Left colon (tissue), 2 donors: ENCODE measurements around the gene PRSS22. TPM values are rescaled to one million over a fixed set of nuclear protein-coding genes. Genes with fewer than 3 reads are reported as not detected.

Experiments
- ATAC-seq: fragments of 200-7000 bp; cut with Tn5 transposase; one replicate; pipeline ENCODE4 v1.9.1; 2020; ENCODE audit warnings: mild to moderate bottlenecking, moderate library complexity
- DNase-seq, 2 donors: peaks; one replicate each; pipeline ENCODE4 v3.0.0-alpha.2; 2020
- intact Hi-C, 2 donors: fragments of 100-400 bp; cut with DNase I in 1 of 2; cut with micrococcal nuclease in 1 of 2; formaldehyde crosslinking; loops; one replicate each; pipeline versions ENCODE4 v1.11.2 to v1.14.0; 2022; cut with DNase I, micrococcal nuclease
- total RNA-seq, 2 donors: library from RNA; stranded (reverse); fragmentation: NEBNext Ultra II Directional; extraction: Animal tissue kit (Norgen Biotek cat#: 25700); gene quantifications; one replicate each; pipeline ENCODE4 v1.2.1, GENCODE V29; 2021
- donor health status: DM: no; HTN: no; CAD: no.
- donor health status: DM: yes; HTN: yes; CAD: no.

The PRSS22 gene
- total RNA-seq, 2 donors from 2014 or later = 0.78 to 12.9 TPM

DNA sequence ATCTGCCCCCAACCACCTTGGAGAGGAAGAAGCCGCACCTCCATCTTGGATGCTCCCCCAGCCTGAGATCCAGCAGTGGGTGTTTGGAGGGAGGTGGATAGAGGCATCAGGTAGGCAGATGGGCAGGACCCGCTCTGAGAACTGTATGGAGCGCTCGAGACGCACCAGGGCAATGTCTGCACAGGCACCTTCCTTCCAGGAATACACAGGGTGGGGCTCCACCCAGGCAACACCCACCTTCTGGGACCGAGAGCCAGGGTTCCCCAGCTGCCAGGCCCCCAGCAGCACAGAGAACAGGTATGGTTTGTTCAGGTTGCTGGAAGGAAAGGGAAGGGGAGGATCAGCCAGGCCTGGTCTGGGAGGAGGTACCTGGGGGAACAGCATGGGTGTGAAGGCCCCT is 2.4 kb downstream of the PRSS22 start:
- DNase-seq (no peak), ATAC-seq (no peak)
- intact Hi-C loops = no loop called here

DNA sequence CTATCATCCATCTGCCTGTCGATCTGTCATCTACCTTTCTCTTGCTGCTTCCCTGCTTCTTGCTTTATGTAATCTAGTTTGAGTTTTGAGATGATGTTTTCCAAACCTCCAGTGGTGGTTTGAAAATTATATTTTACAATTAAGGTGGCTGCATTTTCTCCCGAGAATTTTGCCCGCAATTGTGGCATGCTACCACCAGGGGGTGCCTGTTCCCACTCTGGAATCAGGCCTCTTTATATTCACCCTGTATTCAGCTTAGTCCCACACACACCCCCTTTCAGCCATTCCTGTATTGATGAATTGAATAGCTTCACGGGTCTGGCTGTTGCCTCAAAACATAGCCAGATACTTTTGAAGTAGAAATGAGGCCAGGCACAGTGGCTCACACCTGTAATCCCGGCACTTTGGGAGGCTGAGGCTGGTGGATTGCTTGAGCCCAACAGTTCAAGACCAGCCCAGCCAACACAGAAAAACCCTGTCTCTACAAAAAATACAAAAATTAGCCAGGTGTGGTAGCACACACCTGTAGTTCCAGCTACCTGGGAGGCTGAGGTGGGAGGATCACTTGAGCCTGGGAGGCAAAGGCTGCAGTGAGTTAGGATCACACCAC is 3.2 kb downstream of the PRSS22 start:
- intact Hi-C loops = no loop called here
- no peak for ATAC-seq
- no peak for DNase-seq

DNA sequence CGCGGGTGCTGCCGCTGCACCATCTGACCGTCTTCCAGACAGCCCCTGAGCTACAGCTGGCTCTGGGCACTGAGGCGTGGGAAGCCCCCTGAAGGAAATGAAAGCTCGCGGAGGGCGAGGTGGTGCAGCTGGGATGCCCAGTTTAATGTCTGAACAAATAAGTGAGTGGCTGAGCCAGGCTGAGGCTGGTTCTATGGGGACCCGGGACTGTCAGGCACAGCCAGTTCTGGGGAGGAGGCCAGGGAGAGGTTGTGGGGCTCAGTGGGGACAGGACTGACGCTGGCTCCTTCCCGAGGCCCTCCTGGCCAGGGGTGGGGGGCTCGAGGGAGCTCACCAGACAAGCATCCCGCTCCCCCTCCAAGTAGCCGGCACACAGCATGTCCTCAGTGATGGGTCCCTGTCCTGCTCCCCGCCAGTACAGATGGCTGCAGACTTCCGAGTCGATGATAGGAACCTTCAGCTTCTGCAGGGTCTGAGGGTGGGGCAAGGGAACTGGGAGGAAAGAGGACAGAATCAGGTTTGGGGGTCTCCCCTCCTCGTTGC is 4.4 kb downstream of the PRSS22 start:
- DNase-seq (no peak), ATAC-seq (no peak)
- intact Hi-C loops = no loop called here

DNA sequence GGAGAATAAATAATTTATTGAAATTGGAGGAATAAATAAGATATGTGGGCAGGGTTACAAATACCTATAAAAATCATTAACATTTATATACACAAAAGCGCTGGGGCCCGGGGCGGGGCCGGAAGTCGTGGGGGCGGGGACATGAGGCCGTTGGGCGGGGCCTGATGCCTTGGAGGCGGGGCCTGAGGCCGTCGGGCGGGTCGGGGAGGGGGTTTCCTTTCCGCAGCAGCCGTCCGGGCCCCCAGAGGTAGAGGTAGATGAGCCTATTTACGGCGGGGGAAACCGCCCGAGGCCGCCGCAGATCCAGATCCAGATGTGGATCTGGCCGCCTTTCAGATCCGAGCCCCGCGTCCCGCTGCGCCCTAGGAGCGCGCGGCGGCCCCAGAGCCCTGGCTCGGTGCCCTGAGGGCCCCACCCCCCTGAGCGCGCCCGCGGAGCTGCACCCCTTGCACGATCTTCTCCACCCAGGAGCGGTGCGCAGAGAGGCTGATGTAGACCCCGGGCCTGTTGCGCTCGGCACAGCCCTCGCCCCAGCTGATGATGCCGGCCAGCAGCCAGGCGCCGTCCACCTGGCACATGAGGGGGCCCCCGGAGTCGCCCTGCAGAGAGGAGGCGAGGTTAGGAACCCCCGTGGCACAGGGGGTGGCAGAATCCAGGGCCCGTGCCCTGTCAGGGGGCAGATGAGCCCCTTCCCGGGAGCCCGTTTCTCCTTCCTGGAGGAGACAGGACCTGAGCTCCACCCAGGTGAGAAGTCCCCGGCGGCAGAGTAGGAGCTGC is 5.1 kb downstream of the PRSS22 start:
- intact Hi-C loops = no loop called here
- no peak for ATAC-seq
- DNase-seq = no peak

DNA sequence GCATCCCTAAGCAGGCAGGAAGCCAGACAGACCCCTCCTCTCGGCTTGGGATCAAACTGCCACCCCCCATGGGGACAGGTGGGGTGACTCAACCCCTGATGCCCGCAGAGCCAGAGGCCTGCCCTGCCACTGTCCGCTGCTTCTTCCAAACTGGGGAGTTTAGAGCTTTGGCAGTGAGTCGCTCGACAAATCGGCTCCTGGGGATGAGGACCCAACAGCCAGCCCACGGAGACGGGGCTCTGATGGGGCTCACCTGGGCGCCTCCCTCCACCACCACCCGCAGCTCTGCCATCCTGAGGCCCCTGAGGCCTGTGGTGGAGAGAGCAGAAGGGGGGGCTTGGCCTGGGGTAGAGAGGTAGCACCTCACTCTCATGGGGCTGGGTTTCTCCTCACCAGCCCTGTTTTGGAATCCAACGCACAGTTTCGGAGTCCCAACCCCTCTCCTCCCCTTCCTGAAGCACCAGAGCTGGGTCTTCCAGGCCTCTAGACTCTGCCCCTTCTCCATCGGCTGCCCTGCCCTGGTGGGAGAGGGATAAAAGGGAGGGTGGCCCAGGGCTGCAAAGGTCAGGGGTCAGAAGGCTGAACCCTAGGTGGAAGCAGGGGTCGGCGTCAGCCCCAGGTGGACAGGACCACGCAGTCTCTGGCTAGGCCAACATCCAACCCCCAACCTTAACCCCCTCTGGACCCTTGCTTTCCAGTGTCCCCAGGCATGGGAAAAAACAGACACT is 5.8 kb downstream of the PRSS22 start:
- ATAC-seq = no peak
- DNase-seq = no peak
- intact Hi-C loops = no loop called here

DNA sequence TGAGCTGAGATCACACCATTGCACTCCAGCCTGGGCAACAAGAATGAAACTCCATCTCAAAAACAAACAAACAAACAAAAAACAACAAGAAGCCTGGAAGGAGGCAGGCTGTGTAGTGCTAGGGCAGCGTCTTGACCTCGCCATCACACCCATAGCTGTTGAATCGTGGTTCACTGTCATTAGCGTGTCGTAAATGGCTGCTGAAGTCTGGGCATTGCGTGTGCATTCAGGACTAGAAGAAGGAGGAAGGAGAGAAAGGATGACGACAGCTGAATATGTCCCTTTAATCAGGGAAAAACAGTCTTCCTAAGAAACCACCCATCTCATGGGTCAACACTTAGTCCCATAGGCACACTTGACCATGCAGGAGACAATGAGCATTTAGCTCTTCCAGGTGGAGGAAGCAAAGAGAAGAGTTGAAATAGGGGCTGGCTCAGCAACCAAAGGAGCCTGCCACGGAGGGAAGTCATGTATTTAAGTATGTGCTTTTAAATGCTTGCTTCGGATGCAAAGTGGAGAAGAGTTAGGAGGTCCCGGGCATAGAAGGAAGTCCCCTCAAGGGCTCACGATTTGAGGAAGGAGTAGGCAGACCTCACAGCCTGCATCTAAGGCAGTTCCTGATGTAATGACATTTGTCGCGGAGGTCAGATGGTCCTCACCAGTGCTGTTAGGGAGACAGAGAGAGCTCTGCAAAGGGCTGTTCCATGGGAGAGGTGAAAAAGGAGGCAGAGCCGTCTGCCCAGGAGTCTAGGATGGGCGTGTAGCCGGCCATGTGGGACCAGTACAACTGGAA is 8.8 kb downstream of the PRSS22 start:
- intact Hi-C loops = no loop called here
- DNase-seq (no peak), ATAC-seq (peak; percentile 67)

DNA sequence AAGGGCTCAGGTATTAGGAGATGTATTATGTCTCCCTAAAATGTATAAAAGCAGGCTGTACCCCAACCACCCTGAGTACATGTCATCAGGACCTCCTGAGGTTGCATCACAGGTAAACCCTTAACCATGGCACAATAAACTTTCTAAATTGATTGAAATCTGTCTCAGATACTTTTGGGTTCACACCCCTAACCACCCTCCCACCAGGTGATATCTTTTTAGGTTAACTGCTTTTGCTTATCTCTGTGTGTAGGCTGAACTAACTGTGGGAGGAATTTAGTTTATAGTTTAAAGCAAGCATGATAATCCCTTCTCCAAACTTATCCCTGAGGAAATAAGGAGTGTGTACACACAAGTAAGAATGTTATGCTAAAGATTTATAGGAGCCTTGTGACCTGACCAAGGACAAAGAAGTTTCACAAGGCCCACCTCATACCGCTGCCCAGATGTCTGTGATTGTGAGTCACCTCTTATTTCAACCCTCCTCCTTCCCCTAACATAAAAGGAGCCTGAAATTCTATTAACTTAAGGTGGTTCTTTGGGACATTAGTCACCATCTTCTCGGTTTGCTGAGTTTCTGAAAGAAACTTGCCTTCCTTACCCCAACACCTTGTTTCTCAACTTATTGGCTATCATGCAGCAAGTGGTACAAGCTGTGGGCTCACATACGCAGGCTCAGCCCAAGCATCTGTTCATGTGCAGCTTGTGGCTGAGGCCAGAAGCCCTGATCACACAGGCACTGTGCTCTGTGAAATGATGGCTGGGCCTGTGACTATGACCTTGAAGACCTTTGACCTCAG is 11.3 kb downstream of the PRSS22 start:
- ATAC-seq = peak; percentile 26
- DNase-seq = no peak
- intact Hi-C loops = no loop called here

DNA sequence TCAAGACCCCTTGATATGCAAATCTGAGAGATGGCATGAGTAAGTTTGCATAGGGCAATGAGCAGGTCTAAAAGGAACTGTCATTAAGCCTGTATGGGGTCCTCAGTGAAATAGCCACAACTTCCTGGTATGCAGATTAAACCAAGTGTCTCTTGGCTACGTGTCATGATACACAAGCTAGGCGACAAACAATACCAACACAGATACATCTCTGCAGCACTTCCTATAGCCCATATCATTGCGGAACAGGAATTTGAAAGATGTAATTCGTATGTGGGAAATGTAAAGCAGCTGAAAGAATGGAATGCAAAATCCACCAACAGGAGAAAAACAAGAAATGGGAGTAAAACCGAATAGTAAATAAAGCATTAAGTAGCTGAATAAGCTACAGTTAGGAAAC is 12.9 kb downstream of the PRSS22 start:
- ATAC-seq (no peak), DNase-seq (no peak)
- intact Hi-C loops = no loop called here

DNA sequence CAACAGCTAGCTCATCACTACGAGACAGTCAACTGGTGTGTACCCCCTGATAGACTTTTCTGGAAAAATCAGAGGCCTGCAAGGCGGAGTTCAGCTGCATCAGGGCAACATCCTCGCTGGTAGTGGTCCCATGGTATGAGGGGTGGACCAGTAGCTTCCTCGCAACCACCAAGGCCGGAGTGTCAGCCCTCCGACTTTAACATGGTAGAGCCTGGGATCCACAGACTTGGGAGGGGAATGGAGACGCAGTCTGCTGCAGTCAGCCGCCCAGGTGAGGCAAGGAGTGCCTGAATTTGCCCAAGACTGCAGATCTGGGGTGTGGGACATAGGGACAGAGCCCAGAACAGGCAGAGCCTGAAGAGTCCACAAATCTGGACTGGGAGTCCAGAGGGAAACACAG is 14.4 kb downstream of the PRSS22 start:
- DNase-seq (no peak), ATAC-seq (no peak)
- intact Hi-C loops = no loop called here

DNA sequence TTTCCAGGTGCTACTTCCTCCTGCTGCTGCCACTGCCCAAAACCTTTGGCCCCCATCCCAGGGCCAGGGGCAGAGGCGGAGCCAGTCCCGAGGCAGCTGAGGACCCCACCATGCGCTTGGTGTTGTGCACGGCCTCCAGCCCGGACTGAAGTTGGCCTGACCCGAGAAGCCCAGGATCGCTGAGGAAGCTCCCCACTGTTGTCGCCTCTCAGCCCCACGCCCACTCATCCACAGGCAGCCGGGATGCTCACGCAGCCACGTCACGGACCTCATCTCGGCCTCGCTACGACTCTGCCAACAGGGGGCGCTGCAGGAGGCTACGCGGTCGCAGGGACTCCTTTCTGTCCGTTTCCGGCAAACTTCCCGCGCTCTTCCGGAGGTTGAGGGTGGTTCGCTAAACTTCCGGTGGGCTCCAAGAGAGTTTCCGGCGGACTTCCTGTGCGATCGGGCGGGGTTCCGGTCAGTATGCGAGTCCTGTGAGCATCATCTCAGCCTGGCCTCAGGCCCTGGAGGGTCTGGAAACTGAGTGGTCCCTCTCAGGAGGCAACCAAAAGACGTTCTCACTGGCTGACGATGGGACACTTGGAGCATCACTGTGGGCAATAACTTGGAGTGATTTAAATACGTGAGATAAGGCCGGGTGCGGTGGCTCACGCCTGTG is 15.5 kb downstream of the PRSS22 start:
- intact Hi-C loops = no loop called here
- no peak for ATAC-seq
- peak in 1 of 2 donors; percentile 45 for DNase-seq

DNA sequence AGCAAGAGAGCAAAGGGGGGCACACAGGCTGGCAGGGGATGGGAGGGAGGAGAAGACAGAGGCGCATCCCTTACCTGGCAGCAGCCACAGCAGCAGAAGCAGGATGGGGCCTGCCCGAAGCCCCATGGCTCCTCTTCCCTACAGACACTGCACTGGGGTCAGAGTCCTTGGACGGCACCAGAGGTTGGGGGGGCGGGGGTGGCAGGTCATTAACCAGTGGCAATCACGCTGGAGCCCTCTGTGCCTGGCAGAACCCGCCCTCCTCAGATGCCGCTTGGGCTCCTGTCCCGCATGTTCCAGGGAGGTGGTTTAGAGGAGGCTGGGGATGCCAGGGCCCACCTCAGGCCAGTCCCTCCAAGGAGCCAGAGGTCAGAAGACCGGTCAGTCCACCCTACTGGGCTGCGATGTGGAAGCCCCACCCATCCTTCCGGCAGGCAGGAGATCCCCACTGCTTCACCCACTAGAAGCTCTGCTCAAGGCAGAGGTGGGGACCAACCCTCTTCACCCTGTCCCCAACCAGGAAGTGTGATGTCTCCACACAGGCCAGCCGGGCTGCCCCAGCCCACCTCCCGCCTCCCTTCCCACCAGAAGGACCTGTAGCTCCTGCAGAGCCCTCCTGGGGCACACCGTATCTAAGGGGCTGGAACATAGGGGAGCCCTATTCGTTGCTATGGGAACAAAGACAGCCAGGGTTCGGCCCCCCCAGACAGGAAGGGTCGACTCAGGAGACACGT is 16.2 kb downstream of the PRSS22 start:
- ATAC-seq (no peak), DNase-seq (no peak)
- intact Hi-C loops = no loop called here

DNA sequence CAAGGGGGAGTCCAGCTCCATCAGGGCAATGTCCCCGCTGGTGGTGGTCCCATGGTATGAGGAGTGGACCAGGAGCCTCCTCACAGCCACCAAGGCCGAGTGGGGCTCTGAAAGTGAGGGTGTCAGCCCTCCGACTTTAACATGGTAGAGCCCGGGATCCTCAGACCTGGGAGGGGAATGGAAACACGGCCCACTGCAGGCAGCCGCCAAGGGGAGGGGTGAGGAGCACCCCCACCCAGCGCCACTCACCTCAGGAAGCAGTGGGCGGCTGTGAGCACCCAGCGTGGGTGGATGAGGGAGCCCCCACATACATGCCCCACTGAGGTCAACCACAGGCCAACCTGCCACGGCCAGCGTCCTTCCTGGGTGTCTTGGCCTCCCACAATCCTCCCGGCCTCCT is 17.1 kb downstream of the PRSS22 start:
- DNase-seq (no peak), ATAC-seq (no peak)
- intact Hi-C loops = no loop called here

DNA sequence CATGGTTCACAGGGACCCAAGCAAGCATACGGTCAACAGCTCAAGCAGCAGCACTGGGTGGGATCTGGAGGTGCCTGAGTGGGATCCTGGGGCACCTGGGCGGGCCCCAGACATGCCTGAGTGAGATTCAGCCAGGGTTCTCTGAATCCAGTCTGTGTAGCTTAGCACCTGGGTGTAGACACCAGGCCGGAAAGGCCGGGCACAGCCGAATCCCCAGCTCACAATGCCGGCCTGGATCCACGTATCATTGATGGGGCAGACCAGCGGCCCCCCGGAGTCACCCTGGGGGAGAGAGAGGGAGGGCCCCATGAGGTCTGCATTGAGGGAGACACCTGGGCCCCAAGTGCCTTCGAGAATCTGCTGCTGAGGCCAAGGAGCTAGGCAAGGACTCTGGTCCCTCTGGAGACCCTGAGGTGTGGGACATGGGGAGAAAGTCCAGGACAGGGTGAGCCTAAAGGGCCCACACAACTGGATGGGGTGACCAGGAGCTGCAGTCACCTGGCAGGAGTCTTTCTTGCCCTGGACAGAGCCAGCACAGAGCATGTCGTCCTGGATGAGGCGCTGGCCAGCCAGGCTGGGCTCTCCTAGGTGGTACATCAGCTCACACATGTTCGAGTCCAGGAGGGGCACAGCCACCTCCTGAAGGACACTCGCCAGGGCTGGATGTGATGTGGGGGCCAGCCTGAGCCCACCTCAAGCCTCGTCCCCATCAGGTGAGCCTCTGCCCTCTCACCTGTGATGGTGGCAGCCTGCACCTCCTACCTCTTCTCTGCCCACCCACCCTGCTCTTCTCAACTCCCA is 18.1 kb downstream of the PRSS22 start:
- no peak for DNase-seq
- intact Hi-C loops = no loop called here
- no peak for ATAC-seq

DNA sequence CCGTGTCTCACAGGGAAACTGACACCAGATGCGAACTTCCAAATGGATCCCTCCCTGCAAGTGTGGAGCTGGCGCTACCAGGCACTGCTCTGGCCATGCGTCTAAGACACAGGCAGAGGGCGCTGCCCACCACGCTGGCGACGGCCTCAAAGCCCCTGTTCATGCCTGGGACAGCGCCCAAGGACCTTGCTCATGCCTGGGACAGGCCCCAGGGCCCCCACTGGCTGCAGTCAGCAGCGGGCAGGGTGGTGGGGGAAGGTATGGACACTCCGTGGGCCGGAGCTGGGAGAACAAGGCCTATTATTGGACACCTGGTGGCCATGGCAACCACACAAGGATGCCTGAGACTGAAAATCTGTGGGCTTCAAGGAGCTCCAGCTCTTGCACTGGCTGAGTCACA is 19.0 kb downstream of the PRSS22 start:
- DNase-seq (peak; percentile 54 to 74), ATAC-seq (peak; percentile 78)
- intact Hi-C loops = no loop called here

DNA sequence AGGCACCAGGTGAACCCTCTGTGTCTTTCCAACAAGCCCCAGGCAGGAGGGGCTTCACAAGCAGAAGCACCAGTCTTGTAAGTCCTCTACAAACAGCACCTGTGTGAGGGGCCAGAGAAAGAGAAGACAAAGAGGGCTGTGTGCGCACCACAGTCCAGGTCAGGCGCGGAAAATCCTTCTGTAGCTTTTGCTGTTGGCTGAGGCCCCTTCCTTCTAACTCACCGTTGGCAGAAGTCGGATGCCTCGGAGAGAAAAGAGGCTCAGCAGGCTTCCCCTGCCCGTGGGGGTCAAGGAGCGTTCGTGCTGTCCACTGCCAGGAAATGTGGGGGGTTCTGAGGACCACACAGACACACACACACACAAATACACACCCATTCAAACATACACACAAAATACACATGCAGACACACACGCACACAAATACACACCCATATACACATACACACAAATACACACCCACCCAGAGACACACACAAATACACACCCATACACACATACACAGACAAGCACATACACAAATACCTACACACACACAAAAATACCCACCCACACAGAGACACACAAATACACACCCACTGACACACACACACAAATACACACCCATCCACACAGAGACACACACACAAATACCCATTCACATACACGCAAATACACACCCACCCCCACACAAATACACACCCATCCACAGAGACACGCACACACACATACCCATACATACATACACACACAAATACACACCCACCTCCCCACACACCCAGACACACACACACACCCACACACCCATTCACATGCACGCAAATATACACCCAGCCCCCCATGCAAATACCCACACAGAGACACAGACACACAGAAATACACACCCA is 21.1 kb downstream of the PRSS22 start:
- intact Hi-C loops = no loop called here
- ATAC-seq = no peak
- DNase-seq = no peak
